Spleen (tissue), 3 donors: ENCODE measurements around the gene CACNA2D3.

Experiments
- POLR2A ChIP-seq, 3 donors: fragments of 450-650 bp; IDR thresholded peaks; one replicate each; pipeline ENCODE4 v1.5.1; 2017; ENCODE audit warnings: antibody characterized with exemption in 3 of 3, mild to moderate bottlenecking in 1 of 3
- POLR2AphosphoS5 ChIP-seq, 3 donors: sonication (generic); formaldehyde crosslinking; IDR thresholded peaks; one replicate each; pipeline ENCODE4 v1.5.1; 2017; ENCODE audit warnings: antibody characterized with exemption in 3 of 3

- no peak for TF ChIP-seq POLR2A (IDR thresholded peaks at IDR 0.05)
- no peak for TF ChIP-seq POLR2AphosphoS5 (IDR thresholded peaks at IDR 0.05)
Measured at GRCh38 chr3:54178376-54178775, 56.0 kb downstream of the CACNA2D3 start.
